Measurements from ENCODE around the gene PARP11. TPM values are rescaled to one million over a fixed set of nuclear protein-coding genes. Genes with fewer than 3 reads are reported as not detected.

Gene PARP11, protein sequence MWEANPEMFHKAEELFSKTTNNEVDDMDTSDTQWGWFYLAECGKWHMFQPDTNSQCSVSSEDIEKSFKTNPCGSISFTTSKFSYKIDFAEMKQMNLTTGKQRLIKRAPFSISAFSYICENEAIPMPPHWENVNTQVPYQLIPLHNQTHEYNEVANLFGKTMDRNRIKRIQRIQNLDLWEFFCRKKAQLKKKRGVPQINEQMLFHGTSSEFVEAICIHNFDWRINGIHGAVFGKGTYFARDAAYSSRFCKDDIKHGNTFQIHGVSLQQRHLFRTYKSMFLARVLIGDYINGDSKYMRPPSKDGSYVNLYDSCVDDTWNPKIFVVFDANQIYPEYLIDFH
- total RNA-seq: 2.8 and 3.3 TPM in 2 replicates

DNA sequence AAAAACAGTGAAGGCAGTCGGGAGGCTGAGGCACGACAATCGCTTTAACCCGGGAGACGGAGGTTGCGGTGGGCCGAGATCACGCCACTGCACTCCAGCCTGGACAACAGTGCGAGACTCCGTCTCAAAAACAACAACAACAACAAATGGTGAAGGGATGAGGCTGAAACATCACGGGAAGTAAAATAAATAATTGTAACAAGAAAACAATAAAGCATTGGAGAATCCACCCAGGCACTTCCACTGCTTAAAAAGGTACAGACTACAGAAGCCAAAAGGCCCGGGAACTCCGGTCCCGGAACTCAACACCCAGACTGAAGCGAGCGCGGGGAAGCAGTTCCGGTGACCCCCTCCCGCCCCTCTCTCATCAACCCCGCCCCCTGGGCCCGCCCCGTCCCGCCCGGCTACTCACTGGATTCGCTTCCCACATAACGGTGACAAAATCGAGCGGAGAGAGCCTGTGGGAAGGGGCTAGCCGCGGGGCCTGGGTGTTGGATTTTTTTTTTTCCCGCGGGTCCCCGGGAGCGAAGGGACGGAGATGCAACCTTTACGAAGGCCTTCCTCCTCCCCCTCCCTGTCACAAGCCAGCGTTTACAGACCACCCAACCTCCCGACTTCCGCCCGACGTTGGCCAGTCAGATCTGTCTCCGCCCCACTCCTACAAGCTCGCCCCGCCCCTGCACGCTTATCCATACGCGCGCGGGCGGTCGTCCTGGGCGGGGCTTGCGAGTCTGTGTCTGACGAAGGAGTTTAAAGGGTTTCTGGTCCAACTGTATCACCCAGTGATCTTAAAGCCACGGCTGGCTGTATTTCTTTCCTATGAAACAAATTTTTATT is at the start of gene PARP11:
Gene PARP11 (minus strand): TSS at position 600 of the 837 bp plus-strand sequence. CDS start 170 bp downstream, at position 430.

Other genes starting within 250 kb of the PARP11 start
- gene CRACR2A, start 120.3 kb downstream of the PARP11 start, total RNA-seq: 2.3 and 3.2 TPM in 2 replicates